Measurements from ENCODE around the gene DGCR2.
"Not testable (repeated sequence)": the region's sequence is repeated elsewhere in the genome, so short reads cannot be mapped to it uniquely, and the experiment has no call there.

Gene DGCR2

DNA sequence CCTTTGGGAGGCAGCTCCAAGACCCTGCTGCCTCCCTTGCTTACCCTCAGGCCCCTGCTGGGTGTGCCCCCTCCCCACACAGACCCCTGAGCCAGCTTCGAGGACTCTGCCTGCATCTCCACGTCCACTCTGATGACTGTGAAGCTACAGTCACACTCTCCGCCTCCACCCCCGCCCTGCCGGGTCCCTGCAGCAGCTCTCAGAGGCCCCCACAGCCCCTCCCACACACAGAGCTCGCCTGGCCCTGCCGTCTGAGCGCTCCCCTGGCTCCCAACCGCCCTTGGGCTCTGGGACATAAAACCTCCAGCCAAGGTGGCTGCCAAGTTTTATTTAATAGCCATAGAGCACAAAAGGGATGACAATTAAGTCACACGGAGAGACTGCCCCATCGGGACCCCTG, 96.1 kb downstream of the DGCR2 start:
- not testable (repeated sequence) for DNase-seq

GRCh38 chr22:19024956-19025489, 97.2 kb downstream of the DGCR2 start:
- DNase-seq = not testable (repeated sequence)

GRCh38 chr22:19023931-19024330, 98.3 kb downstream of the DGCR2 start:
- not testable (repeated sequence) for DNase-seq

DNA sequence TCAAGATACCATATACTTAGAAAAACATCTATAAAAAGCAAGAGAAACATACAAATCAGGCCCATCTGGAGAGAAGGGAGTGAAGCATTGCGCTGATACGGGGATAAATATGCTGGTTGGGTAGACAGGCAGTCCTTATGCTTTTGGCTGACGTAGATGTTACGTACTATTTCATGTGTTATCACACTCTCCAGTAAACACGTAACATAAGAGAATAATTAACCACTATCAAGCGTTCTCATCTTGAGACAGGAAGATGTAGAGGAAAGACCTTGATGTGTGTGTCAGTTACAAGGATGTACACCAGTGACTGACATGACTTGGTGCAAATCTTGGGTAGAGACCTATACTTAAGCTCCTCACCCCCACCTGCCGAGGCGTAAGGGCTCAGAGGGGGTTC, 99.5 kb downstream of the DGCR2 start:
- DNase-seq = no peak

- DNase-seq = no peak
These were observed 102.6 kb downstream of the DGCR2 start for GRCh38 chr22:19019679-19020032.

- DNase-seq = no peak
These were observed 103.1 kb downstream of the DGCR2 start for GRCh38 chr22:19019029-19019678.

GRCh38 chr22:19018256-19018655, 104.0 kb downstream of the DGCR2 start:
- DNase-seq = no peak

DNA sequence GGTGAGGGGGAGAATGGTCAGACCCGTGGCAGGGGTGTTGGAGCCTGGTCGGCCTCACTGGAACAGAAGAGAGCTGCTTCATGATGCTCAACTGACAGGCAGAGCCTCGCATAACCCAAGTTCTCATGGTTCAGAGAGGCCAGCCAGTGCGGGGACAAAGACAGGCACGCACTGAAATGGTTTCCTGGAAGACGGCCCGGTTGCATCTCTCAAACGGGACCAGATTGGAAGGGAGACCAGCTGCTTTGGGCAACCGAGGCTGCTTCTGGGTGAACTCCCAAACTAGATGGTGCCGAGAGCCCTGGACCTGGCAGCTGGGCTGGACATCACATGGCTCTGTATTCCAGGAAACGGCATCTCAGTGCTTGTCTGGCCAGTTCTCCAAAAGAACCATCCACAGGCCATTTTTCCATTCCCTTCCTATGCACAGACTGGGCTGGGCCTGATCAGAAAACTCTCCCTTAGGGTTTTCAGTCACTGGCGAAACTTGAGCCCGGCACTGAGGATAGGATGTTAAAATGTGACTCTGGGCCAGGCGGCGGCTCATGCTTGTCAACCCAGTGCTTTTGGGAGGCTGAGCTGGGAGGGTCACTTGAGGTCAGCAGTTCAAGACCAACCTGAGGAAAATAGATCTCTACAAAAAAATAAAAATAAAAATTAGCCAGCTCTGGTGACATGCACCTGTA, 106.0 kb downstream of the DGCR2 start:
- no peak for DNase-seq

DNA sequence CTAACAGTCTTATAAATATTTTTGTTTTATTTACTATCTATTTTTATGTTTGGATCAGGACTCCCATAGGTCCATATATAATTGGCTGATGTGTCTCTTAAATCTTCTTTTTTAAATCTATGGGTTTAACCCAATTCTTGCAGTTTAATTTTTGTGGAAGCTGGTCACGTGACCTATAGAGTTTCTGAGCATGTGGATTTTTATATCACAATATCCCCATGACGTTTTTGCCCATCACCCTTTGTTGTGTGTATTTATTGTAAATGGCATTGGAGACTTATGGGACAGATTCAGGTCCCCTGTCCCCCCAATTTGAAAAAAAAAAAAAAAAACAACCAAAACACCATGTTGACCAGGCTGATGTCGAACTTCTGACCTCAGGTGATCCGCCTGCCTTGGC, 107.3 kb downstream of the DGCR2 start:
- DNase-seq = no peak

GRCh38 chr22:19013881-19014598, 108.2 kb downstream of the DGCR2 start:
- DNase-seq = not testable (repeated sequence)

GRCh38 chr22:19013411-19013810, 108.8 kb downstream of the DGCR2 start:
- DNase-seq = not testable (repeated sequence)

- DNase-seq = no peak
These were observed 109.8 kb downstream of the DGCR2 start for GRCh38 chr22:19012308-19012986.

DNA sequence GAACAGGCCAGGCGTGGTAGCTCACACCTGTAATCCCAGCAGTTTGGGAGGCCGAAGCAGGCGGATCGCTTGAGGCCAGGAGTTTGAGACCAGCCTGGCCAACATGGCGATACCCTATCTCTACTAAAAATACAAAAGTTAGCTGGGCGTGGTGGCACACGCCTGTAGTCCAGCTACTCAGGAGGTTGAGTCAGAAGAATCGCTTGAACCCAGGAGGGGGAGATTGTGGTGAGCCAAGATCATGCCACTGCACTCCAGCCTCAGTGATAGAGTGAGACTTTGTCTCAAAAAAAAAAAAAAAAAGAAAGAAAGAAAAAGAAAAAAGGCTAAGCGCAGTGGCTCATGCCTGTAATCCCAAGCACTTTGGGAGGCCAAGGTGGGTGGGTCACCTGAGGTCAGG, 110.6 kb downstream of the DGCR2 start:
- not testable (repeated sequence) for DNase-seq

DNA sequence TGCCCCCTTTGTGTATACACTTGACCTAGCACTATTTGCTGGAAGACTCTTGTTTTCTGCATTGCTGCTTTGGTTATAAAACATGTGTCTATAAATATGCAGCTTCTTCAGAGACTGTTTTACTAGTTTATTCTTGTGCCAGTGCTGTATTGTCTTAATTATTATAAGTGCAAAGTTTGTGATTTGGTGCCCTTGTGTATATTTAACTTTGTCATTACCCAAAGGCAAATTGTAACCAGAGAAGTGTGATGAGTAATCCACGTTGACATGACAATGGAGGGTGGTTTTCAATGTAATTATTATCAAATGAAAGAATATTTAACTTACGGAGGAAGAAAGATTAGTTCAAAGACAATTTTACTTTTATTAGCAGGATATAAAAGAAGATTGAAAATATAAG, 111.1 kb downstream of the DGCR2 start:
- no peak for DNase-seq

- no peak for DNase-seq
These were observed 116.3 kb downstream of the DGCR2 start for GRCh38 chr22:19005905-19006304.

DNA sequence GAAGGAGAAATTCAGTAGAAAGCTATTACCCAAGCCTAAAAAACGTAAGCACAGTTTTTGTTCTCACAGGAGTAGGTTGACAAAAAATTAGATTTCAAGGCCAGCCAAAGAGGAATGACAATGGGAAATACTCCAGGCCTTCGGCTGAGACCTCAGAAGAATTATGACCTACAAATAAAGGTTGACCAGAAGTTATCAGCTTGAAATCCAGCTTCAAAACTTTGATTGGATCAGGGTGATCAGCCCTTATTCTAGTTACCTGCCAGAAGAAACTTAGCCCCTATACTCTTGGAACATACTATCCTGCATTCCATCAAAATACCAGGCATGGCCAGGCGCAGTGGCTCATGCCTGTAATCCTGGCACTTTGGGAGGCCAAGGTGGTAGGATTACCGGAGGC, 117.7 kb downstream of the DGCR2 start:
- no peak for DNase-seq

DNA sequence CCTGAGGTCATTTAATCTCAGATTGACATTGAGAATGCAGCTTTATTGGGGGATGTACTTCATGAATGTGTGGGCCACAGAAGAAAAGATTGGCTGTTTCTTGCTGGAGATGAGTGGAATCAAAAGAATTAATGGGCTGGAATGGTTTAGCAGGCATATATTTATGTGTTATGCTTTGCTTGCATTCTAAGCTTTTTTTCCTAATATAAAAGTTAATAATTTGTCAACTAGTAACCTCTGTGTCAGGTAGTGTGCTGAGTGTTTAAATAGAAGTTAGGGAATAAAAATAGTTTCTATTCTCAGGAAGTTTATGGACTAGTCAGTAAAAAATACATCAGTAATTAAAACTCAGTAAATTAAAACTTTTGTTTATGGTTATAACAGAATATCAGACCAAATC, 118.7 kb downstream of the DGCR2 start:
- DNase-seq = no peak

DNA sequence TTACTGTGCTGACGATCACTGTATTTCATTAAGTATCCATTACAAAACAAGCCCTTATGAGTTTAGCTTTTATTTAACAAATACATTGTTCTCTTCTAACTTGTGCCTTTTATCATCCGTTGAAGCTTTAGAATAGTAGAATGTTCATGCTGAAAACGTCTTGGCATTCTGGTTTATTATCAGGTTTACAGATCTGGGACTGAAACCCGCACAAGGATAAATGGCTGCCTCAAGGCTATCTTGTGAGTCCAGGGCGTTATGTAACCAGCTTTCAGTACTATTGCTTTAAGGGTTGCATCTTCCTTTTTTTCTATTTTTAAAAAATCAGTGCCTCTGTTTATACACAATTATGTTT, 119.6 kb downstream of the DGCR2 start:
- no peak for DNase-seq

DNA sequence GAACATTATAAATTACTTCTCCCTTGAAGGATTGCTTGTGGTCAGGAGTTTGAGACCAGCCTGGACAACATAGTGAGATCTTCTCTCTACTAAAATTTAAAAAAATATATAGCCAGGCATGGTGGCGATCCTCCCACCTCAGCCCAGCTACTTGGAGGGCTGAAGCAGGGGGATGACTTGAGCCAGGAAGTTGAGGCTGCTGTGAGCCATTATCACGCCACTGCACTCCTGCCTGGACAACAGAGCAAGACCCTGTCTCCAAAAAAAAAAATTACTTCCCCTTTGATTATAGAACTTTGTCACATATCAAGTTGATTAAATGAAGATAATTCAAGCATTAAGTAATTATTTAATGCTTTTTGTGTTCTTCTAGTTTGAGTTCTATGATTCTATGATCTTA, 121.0 kb downstream of the DGCR2 start:
- no peak for DNase-seq

- DNase-seq = not testable (repeated sequence)
These were observed 122.1 kb downstream of the DGCR2 start for GRCh38 chr22:19000106-19000505.

DNA sequence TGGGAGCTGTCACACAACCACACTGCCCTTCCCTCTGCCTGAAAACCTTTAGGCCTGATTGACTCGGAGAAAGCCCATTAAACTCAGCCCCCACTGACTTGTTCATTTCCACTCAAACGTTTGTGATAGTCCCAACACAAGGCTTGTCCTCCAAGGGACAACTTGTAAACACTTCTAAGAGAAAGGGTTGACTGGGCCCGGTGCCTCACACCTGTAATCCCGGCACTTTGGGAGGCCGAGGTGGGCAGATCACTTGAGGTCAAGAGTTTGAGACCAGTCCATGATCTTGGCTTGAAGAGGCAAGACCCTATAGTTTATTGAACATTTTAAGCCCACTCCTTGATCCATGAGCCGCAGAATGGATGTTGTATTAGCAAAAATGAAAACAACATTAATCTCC, 122.8 kb downstream of the DGCR2 start:
- DNase-seq = no peak

- peak in 1 of 2 experiments; percentile 3 for DNase-seq
These were observed 123.2 kb downstream of the DGCR2 start for GRCh38 chr22:18999008-18999407.

DNA sequence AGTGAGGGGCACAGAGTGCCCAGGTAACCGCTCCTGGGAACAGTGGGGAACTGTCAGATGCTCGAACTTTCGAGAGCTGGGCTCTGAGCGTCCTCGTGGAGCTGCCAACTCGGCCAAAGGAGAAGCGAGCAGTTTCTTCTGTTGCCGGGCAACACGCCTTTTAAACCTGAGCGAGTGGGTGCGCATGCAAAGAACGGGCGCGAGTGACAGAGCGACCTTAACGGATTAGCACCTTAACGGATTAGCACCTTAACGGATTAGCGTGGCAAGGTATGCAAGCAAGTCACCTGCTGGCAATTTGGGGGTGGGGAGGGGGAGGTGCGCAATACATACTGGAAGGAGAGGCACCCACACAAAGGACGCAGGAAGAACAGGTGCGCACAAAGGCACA, 124.3 kb downstream of the DGCR2 start:
- peak in 1 of 2 experiments; percentile 21 for DNase-seq

Measured in NCI-H526 (cell line).